Neural progenitor cell (in vitro differentiated cells): Measurements from ENCODE around the gene TNFRSF19.

ENCODE experiments used
- EZH2 ChIP-seq: fragments of 200-600 bp; sonication (generic); IDR thresholded peaks from 2 replicates; pipeline ENCODE4 v1.6.1; 2017; ENCODE audit warnings: antibody characterized with exemption, mild to moderate bottlenecking, moderate library complexity
- EZH2phosphoT487 ChIP-seq: fragments of 200-600 bp; sonication (generic); IDR thresholded peaks from 2 replicates; pipeline ENCODE4 v1.6.1; 2017; ENCODE audit warnings: antibody characterized with exemption
- TF ChIP-seq, protein P1 (sequence below): fragments of 200-600 bp; sonication (generic); IDR thresholded peaks from 2 replicates; pipeline ENCODE4 v1.5.1; 2017; ENCODE audit warnings: antibody characterized with exemption, mild to moderate bottlenecking

DNA sequence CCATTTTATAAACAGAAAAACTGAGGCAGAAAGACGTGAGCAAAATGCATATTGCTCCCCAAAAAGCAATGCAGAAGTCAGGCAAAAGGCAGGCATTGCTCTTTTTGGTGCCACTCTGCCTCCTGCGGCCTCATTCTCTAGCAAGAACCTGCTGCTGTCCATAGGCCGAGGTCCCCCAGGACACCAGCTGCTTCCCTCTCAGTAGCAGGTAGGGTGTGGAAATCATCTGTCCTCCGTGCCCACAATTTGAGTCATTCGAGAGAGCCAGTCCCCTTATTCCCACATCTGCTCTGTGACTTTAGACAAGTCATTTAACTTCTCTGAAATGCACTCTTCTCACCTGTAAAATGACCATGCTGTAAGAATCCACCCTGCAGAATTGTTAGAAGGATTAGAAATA is 50.0 kb downstream of the TNFRSF19 start:
- TF ChIP-seq EZH2 (no peak), EZH2phosphoT487 (no peak)
- TF ChIP-seq, protein P1, sequence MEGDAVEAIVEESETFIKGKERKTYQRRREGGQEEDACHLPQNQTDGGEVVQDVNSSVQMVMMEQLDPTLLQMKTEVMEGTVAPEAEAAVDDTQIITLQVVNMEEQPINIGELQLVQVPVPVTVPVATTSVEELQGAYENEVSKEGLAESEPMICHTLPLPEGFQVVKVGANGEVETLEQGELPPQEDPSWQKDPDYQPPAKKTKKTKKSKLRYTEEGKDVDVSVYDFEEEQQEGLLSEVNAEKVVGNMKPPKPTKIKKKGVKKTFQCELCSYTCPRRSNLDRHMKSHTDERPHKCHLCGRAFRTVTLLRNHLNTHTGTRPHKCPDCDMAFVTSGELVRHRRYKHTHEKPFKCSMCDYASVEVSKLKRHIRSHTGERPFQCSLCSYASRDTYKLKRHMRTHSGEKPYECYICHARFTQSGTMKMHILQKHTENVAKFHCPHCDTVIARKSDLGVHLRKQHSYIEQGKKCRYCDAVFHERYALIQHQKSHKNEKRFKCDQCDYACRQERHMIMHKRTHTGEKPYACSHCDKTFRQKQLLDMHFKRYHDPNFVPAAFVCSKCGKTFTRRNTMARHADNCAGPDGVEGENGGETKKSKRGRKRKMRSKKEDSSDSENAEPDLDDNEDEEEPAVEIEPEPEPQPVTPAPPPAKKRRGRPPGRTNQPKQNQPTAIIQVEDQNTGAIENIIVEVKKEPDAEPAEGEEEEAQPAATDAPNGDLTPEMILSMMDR, result no peak
